Thyroid gland (tissue), 4 donors: ENCODE data around the gene PLXNA4. TPM values are rescaled to one million over a fixed set of nuclear protein-coding genes. Genes with fewer than 3 reads are reported as not detected.

Experiments used
- DNase-seq, 2 donors: peaks; one replicate each; pipeline ENCODE4 v3.0.0-alpha.2; 2019
- H3K27ac ChIP-seq, 3 donors: fragments of 200-600 bp; sonication (generic); 1 replicate in 2 of 3; 2 replicates in 1 of 3; pipeline ENCODE4 v1.5.1; 2016 to 2019; ENCODE audit warnings: mild to moderate bottlenecking in 1 of 3, moderate library complexity in 1 of 3
- H3K27me3 ChIP-seq: fragments of 200-600 bp; sonication (generic); one replicate; pipeline ENCODE4 v1.5.1; 2019
- H3K36me3 ChIP-seq, 2 donors: fragments of 200-600 bp; sonication (generic); one replicate each; pipeline ENCODE4 v1.5.1; 2016 to 2019
- H3K4me1 ChIP-seq, 2 donors: fragments of 200-600 bp; sonication (generic); one replicate each; pipeline ENCODE4 v1.5.1; 2017 to 2019
- H3K4me3 ChIP-seq, 3 donors: fragments of 200-600 bp; sonication (generic); replicated peaks in 1 of 3; 1 replicate in 2 of 3; 2 replicates in 1 of 3; pipeline ENCODE4 v1.5.1; 2016; ENCODE audit warnings: mild to moderate bottlenecking in 1 of 3
- H3K9me3 ChIP-seq: fragments of 200-600 bp; sonication (generic); one replicate; pipeline ENCODE4 v1.5.1; 2017
- POLR2A ChIP-seq, 2 donors: fragments of 450-650 bp; IDR thresholded peaks; one replicate each; pipeline ENCODE4 v1.6.1; 2017; ENCODE audit warnings: antibody characterized with exemption in 2 of 2, mild to moderate bottlenecking in 2 of 2, moderate library complexity in 1 of 2
- WGBS, 2 donors: methylation state at CpG; one replicate each; pipeline ENCODE4 v1.1.5; 2017; 5-methylcytosine and 5-hydroxymethylcytosine counted together
- intact Hi-C: fragments of 100-400 bp; cut with DNase I; formaldehyde crosslinking; loops from one replicate; pipeline ENCODE4 v1.15.1; 2023
- total RNA-seq, 4 donors: library from RNA; depleted of rRNA; stranded (reverse); fragments of >200 nt; gene quantifications; one replicate each; pipeline ENCODE4 v1.2.3, GENCODE V29; 2016
- TF ChIP-seq, protein P1 (sequence below), 6 experiments: fragments of 200-600 bp in 3 of 6; fragments of 450-650 bp in 3 of 6; sonication (generic) in 3 of 6; IDR thresholded peaks; one replicate each; pipeline ENCODE4 v1.5.1; 2016 to 2019; ENCODE audit warnings: antibody characterized with exemption in 6 of 6, mild to moderate bottlenecking in 2 of 6, inconsistent platforms in 1 of 6, moderate library complexity in 1 of 6

Gene PLXNA4
- total RNA-seq, 4 donors from 2014 or later: 1.3 to 8.3 (median 2.4) TPM

- intact Hi-C loops: no loop called here
- DNase-seq: no peak
- no peaks in the 10 kb centered on the region for H3K4me1 ChIP-seq
- no peaks in the 10 kb centered on the region for H3K9me3 ChIP-seq
- no peak for TF ChIP-seq POLR2A (IDR thresholded peaks at IDR 0.05)
- TF ChIP-seq, protein P1, sequence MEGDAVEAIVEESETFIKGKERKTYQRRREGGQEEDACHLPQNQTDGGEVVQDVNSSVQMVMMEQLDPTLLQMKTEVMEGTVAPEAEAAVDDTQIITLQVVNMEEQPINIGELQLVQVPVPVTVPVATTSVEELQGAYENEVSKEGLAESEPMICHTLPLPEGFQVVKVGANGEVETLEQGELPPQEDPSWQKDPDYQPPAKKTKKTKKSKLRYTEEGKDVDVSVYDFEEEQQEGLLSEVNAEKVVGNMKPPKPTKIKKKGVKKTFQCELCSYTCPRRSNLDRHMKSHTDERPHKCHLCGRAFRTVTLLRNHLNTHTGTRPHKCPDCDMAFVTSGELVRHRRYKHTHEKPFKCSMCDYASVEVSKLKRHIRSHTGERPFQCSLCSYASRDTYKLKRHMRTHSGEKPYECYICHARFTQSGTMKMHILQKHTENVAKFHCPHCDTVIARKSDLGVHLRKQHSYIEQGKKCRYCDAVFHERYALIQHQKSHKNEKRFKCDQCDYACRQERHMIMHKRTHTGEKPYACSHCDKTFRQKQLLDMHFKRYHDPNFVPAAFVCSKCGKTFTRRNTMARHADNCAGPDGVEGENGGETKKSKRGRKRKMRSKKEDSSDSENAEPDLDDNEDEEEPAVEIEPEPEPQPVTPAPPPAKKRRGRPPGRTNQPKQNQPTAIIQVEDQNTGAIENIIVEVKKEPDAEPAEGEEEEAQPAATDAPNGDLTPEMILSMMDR (IDR thresholded peaks at IDR 0.05): no peak
- WGBS, 2 donors: 67 to 89% methylated on average over 2 of the region's 2 CpGs
- no peaks in the 10 kb centered on the region for H3K27me3 ChIP-seq
- H3K36me3 ChIP-seq: no peaks in the 10 kb centered on the region
- H3K27ac ChIP-seq: no peak overlapping the region
- H3K4me3 ChIP-seq: no peak overlapping the region
Observed at GRCh38 chr7:132533916-132534315, 42.4 kb downstream of the PLXNA4 start.

DNA sequence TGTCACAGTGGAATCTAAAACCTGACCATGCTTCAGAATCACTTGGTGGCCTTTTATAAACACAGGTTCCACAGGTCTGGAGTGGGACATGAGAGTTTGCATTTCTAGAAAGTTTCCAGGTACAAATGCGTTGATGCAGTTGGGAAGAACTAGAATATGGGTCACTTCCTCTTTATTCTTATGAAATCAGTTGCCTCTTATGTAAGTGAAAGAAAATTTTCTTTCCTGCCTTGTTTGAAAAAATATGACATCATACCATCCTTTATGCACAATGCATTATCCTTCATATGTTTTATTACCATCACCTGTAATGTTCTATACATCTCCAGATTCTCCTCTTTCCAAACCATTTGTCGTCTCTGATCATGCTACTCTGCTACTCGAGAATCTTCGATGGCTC lies 44.0 kb downstream of the PLXNA4 start:
- WGBS, 2 donors: 95% methylated on average over 4 of the region's 4 CpGs
- no peak for DNase-seq

DNA sequence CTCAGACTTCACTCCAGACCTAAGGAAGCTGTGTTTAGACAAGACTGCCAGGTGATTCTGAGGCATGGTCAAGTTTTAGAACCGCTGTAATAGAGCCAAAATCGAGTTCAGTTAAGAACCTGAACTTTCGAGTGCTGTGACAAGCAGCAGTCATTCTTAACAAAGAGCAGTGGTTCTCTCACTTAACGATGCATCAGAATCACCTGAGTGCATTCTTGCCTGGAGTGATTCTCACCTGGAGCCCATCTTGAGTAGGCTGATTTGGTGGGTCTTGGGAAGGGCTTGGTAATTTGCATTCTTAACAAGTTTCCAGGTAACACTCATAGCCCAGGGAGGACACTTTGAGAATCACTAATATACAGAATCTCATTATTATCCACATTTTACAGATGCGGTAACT lies 44.7 kb downstream of the PLXNA4 start:
- no peaks in the 10 kb centered on the region for H3K27me3 ChIP-seq
- TF ChIP-seq, protein P1 (IDR thresholded peaks at IDR 0.05): no peak
- no peak for TF ChIP-seq POLR2A (IDR thresholded peaks at IDR 0.05)
- no peak overlapping the region for H3K27ac ChIP-seq
- H3K36me3 ChIP-seq: no peaks in the 10 kb centered on the region
- H3K4me3 ChIP-seq: no peak overlapping the region
- no peaks in the 10 kb centered on the region for H3K4me1 ChIP-seq
- 34 to 62% methylated on average over 5 of the region's 5 CpGs for WGBS, 2 donors
- no peaks in the 10 kb centered on the region for H3K9me3 ChIP-seq
- peak in 1 of 2 donors; percentile 14 for DNase-seq
- intact Hi-C loops: no loop called here

More for the DNA sequence above, 44.0 kb downstream of the PLXNA4 start:
- Histone ChIP-seq H3K4me1 (no peaks in the 10 kb centered on the region), H3K36me3 (no peaks in the 10 kb centered on the region), H3K27me3 (no peaks in the 10 kb centered on the region), H3K9me3 (no peaks in the 10 kb centered on the region), H3K4me3 (no peak overlapping the region), H3K27ac (no peak overlapping the region)
- TF ChIP-seq, protein P1 (IDR thresholded peaks at IDR 0.05): no peak
- intact Hi-C loops: no loop called here

GRCh38 chr7:132528695-132529094 lies 47.6 kb downstream of the PLXNA4 start:
- no peaks in the 10 kb centered on the region for H3K27me3 ChIP-seq
- intact Hi-C loops: no loop called here
- TF ChIP-seq, protein P1 (IDR thresholded peaks at IDR 0.05): no peak
- no peak for TF ChIP-seq POLR2A (IDR thresholded peaks at IDR 0.05)
- H3K27ac ChIP-seq: no peak overlapping the region
- DNase-seq: no peak
- no peaks in the 10 kb centered on the region for H3K9me3 ChIP-seq
- no peaks in the 10 kb centered on the region for H3K36me3 ChIP-seq
- no peaks in the 10 kb centered on the region for H3K4me1 ChIP-seq
- 85 to 97% methylated on average over 3 of the region's 3 CpGs for WGBS, 2 donors
- no peak overlapping the region for H3K4me3 ChIP-seq

DNA sequence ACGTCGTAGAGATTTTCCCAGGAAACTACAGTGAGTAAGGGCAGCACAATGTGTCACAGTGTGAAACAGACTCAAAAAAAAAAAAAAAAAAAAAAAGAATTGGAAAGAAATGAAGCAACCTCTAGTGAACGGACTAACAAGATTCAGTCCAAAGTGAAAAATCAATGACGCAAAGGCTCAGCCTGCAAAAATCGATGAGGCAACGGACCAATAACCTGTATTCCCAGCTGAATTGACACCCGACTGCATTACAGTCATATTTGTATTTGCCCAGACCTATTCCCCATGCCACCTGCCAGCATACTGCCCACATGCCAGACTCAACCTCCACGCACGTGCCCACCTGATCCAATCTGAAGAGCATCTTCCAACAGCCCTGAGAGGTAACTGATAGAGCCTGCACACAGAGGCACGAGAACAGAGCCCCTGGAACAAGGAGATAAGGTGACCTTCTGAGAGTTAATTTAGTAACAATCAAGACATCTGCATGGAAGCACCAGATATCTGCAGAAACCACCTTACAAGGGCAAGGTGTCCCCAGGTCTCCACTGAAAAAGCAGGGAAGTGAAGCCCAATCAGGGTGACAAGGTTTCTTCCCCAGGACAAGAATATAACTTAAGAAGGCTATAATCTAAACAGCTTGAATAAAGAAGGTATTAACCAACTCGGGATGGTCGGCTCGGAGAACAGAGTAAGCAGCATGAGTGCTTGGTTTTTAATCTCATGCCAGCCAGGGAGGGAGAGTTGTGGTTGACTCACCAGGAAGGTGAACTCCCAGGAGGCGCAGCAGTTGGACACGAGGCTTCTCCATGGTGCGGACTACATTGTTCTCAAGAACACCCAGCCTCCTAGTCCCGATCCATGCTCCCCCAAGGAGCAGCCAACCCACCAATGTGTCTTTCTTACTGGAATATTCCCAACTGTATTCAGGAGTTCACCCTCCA lies 48.5 kb downstream of the PLXNA4 start:
- Histone ChIP-seq H3K4me3 (no peak overlapping the region), H3K4me1 (no peaks in the 10 kb centered on the region), H3K27me3 (no peaks in the 10 kb centered on the region), H3K27ac (no peak overlapping the region), H3K9me3 (no peaks in the 10 kb centered on the region), H3K36me3 (no peaks in the 10 kb centered on the region)
- WGBS, 2 donors: 85 to 91% methylated on average over 17 of the region's 17 CpGs
- TF ChIP-seq POLR2A (IDR thresholded peaks at IDR 0.05): no peak
- TF ChIP-seq, protein P1 (IDR thresholded peaks at IDR 0.05): no peak
- intact Hi-C loops: no loop called here
- no peak for DNase-seq
